HG02678 (cell line): ENCODE measurements around the gene TBCK.
"Not testable (repeated sequence)": the region's sequence is repeated elsewhere in the genome, so short reads cannot be mapped to it uniquely, and the experiment has no call there.

Source experiments
- ATAC-seq: cut with Tn5 transposase; IDR thresholded peaks from one replicate; pipeline ENCODE4 v1.9.1; 2021; ENCODE audit warnings: mild to moderate bottlenecking, moderate library complexity; ENCODE audit not compliant: unreplicated experiment

The TBCK gene

GRCh38 chr4:106240699-106241098 is 75.3 kb downstream of the TBCK start:
- ATAC-seq = no peak

GRCh38 chr4:106238820-106239420 is 77.1 kb downstream of the TBCK start:
- peak; percentile 96 for ATAC-seq

- ATAC-seq = no peak
Measured at GRCh38 chr4:106231931-106232330, 84.1 kb downstream of the TBCK start.

GRCh38 chr4:106222548-106222947 is 93.5 kb downstream of the TBCK start:
- ATAC-seq = no peak

- not testable (repeated sequence) for ATAC-seq
Measured at GRCh38 chr4:106213291-106213690, 102.7 kb downstream of the TBCK start.

GRCh38 chr4:106210021-106210420 is 106.0 kb downstream of the TBCK start:
- ATAC-seq = no peak

- no peak for ATAC-seq
Measured at GRCh38 chr4:106208481-106209460, 107.2 kb downstream of the TBCK start.

GRCh38 chr4:106201373-106201772 is 114.6 kb downstream of the TBCK start:
- no peak for ATAC-seq

- ATAC-seq = no peak
Measured at GRCh38 chr4:106195435-106195950, 120.5 kb downstream of the TBCK start.

- no peak for ATAC-seq
Measured at GRCh38 chr4:106194801-106195200, 121.2 kb downstream of the TBCK start.

GRCh38 chr4:106192131-106192530 is 123.9 kb downstream of the TBCK start:
- no peak for ATAC-seq

GRCh38 chr4:106186201-106186600 is 129.8 kb downstream of the TBCK start:
- ATAC-seq = no peak

- ATAC-seq = no peak
Measured at GRCh38 chr4:106183551-106183950, 132.5 kb downstream of the TBCK start.

- ATAC-seq = no peak
Measured at GRCh38 chr4:106172861-106173260, 143.1 kb downstream of the TBCK start.

- ATAC-seq = no peak
Measured at GRCh38 chr4:106165351-106166010, 150.5 kb downstream of the TBCK start.

- no peak for ATAC-seq
Measured at GRCh38 chr4:106162278-106162677, 153.7 kb downstream of the TBCK start.

- ATAC-seq = no peak
Measured at GRCh38 chr4:106160560-106160959, 155.4 kb downstream of the TBCK start.

- ATAC-seq = no peak
Measured at GRCh38 chr4:106149911-106150310, 166.1 kb downstream of the TBCK start.

- no peak for ATAC-seq
Measured at GRCh38 chr4:106149026-106149425, 167.0 kb downstream of the TBCK start.

GRCh38 chr4:106142616-106143127 is 173.3 kb downstream of the TBCK start:
- ATAC-seq = no peak

GRCh38 chr4:106140601-106141000 is 175.4 kb downstream of the TBCK start:
- ATAC-seq = no peak
